Astrocyte of the cerebellum (primary cell): ENCODE data around the gene DYNC1I1.

Source experiments
- DNase-seq: peaks from one replicate; pipeline ENCODE4 v3.0.0-alpha.2; 2011; ENCODE audit warnings: low read depth
- H3K4me3 ChIP-seq: 2 replicates; pipeline ENCODE4 v1.5.1; 2011; ENCODE audit warnings: mild to moderate bottlenecking, low read depth, low read length, moderate library complexity
- CTCF ChIP-seq: IDR thresholded peaks from 2 replicates; pipeline ENCODE4 v1.5.1; 2012; ENCODE audit warnings: low read length, low read depth, moderate library complexity, mild to moderate bottlenecking; ENCODE audit errors: missing control alignments
- in situ Hi-C: cut with HindIII; loops from 2 replicates; pipeline ENCODE4 v1.10.0; 2017; ENCODE audit warnings: low sequenced_read_pairs

Gene DYNC1I1

GRCh38 chr7:96135241-96135640, 362.9 kb downstream of the DYNC1I1 start:
- in situ Hi-C loops, result no loop called here
- no peak overlapping the region for H3K4me3 ChIP-seq
- no peak for DNase-seq
- TF ChIP-seq CTCF, result no peak

- TF ChIP-seq CTCF, result no peak
Observed at GRCh38 chr7:96136600-96137239, 364.4 kb downstream of the DYNC1I1 start.

DNA sequence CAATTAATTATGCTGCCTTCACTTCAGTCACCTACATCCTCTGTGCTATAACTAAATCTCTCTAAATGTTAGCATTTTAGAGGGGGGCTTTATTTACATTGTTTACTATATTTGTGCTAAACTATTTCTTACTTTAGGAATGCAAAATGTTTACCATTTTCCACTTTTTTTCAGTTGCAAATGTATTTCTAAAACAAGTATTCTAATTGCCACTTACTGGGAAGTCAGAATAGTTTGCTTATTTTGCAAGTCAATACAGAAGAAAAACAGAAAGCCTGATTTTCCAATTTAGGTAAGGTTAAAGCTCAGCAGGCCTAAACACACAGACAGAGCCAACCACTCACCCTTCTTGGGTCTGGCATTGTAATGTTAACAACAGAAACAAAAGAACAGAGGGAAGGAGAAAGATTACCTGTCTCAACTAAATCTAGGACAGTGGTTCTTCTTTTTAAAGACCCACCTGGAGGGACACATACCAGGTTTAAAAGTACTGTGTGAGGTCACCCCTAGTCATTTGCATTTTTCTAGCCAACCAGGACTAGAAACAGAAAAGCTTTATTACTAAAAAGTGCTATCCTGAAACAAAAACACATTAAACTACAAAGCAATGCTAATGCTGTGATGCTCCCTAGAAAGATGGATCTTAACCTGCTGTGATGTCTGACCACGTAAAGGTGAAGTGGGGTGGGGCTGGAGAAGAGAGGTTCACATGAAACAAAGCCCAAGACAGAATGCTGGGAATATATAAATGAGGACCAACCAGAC, 371.3 kb downstream of the DYNC1I1 start:
- in situ Hi-C loops, result no loop called here
- H3K4me3 ChIP-seq, result no peak overlapping the region
- DNase-seq, result no peak
- TF ChIP-seq CTCF, result no peak

More at GRCh38 chr7:96136600-96137239, 364.4 kb downstream of the DYNC1I1 start:
- in situ Hi-C loops, result no loop called here
- H3K4me3 ChIP-seq, result no peak overlapping the region
- DNase-seq, result no peak

GRCh38 chr7:96144260-96144526, 371.8 kb downstream of the DYNC1I1 start:
- in situ Hi-C loops, result no loop called here
- no peak overlapping the region for H3K4me3 ChIP-seq
- no peak for TF ChIP-seq CTCF
- DNase-seq, result no peak
